Hematopoietic multipotent progenitor cell treated with erythropoietin and hydrocortisone succinate and interleukin-3 and kit ligand, for 6 days (in vitro differentiated cells): Measurements from ENCODE around the gene DOK5.

ENCODE experiments used
- DNase-seq: peaks from one replicate; pipeline ENCODE4 v3.0.0-alpha.2; 2015

The DOK5 gene

DNA sequence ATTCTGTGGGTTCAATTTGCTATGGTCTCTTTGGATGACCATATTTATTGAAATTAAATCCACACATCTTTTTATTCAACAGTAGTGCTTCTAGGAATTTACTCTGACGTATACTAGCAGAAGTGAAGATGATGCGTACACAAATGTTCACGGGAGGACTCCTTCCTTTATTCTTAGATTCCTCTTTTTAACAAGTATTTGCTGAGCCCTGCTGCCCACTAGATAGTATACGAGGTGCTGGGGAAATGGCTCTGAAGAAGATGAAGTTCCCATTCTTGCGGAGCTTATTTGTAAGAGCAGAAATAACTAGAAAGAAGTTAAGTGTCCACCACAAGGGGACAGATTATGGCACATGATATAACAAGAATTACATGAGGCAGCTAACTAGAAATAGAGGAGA, 145.2 kb downstream of the DOK5 start:
- DNase-seq, result no peak

- no peak for DNase-seq
These were observed 147.2 kb downstream of the DOK5 start for GRCh38 chr20:54622333-54623295.

DNA sequence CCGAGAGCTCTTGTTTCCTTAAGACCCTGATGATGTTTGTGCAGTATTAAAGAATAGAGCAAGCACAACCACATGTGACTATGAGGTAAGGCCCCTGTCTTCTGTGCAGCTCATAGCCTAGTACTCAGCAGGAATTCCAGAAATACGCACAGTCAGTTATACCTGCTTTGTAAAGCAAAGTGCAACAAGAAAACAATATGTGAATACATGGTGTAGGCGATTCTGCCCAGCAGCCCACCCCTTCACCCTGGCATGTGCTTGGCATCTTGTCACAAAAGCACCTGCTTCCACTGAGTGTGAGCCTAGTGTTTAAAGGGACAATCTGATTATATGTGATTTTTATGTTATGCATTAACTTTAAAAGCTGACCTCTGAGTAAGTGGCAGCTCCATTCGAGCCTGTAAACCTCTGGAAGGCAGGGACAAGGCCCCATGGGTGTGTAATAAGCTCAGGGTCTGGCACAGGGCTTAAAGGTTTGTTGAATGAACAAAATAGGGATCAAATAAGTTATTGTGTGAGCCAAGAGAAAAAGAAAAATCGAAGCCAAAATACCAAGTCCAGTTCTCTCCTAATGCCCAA, 148.7 kb downstream of the DOK5 start:
- no peak for DNase-seq

- DNase-seq, result no peak
These were observed 149.5 kb downstream of the DOK5 start for GRCh38 chr20:54624706-54625390.

DNA sequence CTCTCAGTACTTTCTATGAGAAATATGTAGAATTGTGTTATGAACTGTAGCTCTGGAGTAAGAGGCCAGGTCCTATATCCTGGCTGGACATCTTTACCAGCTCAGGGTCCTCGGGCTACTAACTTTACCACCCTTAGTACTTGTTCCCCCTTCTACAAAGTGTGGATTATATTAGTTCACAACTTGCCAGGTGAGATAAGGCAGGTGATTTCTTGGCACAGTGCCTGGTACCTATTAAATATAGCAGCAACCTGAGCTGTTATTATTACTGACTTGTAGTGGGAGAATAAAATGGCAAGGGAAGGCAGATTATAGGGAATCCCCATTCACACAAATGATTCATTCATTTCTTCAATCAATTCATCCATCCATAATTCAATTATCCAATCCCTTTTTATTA, 150.1 kb downstream of the DOK5 start:
- DNase-seq, result no peak

DNA sequence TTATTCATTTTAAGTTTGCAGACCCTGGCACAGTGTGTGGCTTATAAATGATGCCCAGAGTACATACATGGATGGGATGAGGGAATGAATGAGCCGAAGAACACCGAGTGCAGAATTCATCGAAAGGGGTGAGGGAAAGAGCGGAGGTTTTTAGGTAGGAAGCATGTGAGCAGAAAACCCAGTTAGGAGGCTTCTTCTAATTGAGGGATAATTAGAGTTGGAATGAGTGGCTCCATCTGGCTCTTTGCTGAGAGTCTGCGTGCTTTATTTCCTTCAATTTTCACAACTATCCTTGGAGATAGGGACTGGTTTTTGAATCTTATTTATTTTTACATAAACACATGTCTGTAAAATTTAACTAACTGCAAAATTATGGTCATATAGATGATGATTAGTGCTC, 150.7 kb downstream of the DOK5 start:
- no peak for DNase-seq

GRCh38 chr20:54629632-54630031, 154.2 kb downstream of the DOK5 start:
- no peak for DNase-seq

GRCh38 chr20:54630582-54630981, 155.2 kb downstream of the DOK5 start:
- DNase-seq, result no peak

DNA sequence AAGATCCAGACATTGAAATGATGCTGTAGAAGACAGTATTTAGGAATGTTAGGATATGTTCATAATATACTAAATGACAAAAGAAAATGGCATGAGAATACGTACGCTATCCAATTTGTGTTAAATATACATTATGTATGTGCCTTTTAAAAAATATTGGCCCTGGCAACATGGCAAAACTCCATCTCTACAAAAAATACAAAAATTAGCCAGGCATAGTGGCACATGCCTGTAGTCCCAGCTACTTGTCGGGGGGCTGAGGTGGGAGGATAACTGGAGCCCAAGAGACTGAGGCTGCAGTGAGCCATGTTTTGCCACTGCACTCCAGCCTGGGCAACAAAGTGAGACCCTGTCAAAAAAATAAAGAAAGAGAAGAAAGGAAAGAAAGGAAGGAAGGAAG, 155.7 kb downstream of the DOK5 start:
- no peak for DNase-seq

GRCh38 chr20:54633374-54634355, 158.3 kb downstream of the DOK5 start:
- peak; percentile 3 for DNase-seq

GRCh38 chr20:54636575-54636974, 161.2 kb downstream of the DOK5 start:
- DNase-seq, result no peak

DNA sequence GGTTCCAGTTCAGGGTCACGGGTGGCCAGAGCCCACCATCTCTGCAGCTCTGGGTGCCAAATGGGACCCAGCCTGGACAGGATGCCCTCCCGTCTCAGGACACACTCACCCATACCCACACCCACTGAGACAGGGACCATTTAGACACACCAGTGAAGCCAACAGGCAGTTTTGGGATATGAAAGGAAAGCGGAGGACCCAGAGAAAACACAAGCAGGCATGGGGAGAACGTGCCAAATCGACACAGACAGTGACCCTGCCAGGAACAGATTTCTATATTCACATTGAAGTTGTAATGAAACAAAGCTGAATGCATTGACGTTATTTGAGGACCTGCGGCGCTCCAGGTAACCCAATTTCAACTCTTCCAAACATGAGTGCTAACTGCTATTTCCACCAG, 164.5 kb downstream of the DOK5 start:
- no peak for DNase-seq

GRCh38 chr20:54640800-54641199, 165.4 kb downstream of the DOK5 start:
- no peak for DNase-seq

- no peak for DNase-seq
These were observed 167.7 kb downstream of the DOK5 start for GRCh38 chr20:54642864-54643667.

GRCh38 chr20:54643761-54644160, 168.4 kb downstream of the DOK5 start:
- no peak for DNase-seq

DNA sequence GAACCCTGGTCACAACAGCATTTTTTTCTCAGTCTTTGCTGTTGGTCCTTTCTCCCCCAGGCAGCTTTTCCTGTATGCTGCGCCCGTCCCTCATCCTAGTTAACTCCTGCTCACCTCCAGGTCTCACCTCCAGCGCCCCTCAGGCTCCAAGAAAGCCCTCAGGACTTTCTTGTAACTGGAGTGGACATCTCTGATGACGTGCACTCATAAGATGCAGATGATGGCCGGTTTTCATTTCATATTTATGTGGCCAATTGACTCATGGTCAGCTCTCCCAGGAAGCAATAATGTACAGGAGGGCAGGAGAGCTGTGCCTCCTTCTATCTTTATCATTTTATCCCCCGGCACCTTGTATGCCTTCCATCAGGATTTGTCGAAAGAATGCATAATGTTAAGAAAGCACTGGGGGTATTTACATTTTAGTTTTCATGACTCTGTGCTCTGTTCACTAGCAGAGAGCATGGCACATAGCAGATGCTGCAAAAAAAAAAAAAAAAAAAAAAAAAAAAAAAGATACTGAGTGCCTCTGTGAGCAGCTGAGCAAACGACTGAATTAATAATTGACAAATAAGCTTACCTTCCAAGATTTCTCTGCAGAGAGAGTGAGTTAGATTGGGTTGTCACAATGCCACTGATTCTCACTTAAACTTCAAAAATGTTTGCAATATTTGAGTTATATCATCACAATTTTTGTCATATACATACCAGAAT, 170.2 kb downstream of the DOK5 start:
- no peak for DNase-seq

- no peak for DNase-seq
These were observed 170.7 kb downstream of the DOK5 start for GRCh38 chr20:54646156-54646517.

DNA sequence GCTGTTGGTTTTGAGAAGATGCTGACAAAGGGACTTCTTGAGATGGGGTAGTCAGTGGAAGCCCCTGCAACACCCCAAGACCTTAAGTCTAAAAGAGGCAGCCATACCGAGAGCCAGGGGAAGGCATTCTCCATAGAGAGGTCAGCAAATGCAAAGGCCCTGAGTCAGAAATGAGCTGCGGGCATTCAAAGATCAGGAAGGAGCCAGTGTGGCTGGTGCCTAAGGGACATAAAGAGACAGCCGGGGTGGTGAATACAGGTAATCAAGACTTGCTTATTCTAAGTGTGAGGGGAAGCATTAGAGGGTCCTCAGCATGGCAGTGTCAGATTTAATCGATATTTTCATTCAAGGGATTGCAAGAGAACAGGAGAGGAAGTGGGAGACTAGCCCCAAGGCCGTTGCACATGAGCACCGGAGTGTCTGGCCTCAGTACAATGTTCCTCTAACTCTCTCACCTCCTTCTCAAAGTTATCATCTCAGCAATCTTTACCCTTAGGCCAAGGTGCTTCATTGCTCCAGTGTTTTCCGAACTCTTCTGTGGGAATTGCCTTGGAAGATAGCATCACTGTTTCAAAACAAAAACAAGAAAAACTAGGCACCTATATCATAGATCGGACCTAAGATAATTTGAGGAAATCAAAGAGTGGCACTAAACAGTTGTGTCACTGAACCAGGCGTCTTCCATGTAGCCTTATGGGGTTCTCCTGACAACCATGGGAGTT, 173.2 kb downstream of the DOK5 start:
- no peak for DNase-seq

DNA sequence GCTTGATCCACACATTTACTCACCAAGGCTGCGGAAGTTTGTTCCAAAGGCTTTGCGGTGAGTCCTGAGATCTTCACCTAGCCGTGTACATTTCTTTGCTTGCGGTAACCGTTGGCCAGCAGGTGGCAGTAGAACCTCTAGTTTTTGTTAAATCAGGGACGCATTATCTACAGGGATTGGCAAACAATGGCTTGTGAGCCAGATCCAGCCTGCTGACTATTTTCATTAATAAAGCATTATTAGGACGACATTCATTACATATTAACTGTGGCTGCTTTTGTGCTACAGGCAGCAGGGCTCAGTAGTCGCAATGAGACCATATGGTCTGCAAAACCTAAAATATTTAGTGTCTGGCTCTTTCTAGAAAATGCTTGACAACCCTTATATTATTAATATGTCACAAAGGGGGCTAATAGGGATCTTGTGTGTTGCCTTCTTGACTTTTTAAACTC, 174.1 kb downstream of the DOK5 start:
- peak; percentile 82 for DNase-seq

DNA sequence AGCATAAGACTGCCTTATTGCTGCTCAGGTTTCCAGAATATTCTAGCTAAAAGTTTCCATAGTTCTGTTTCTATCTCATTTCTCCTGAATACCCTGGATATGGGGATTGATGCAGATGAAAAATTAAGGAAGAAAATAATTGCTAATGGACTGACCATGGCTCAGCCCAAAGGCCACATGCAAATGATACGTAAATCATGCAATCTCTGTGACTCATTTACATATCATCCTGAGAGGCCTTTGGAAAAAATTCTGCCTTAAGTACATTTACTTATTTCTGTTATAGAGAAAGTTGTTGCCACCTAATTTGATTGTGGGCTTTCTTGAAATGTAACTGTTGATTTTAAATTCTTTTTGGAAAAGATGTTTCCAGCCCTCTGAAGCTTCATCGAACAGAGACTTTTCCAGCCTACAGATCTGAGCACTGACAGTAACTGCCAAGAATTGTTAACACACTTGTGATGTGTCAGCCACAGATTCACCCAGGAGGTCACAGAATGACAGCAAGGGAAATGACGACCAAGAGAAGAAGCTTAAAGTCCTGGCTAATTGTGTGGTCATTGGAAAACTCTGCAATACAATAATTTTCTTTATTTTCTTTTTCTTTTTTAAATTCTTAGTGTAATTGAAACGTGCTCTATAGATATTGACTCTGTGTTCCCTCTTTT, 174.8 kb downstream of the DOK5 start:
- DNase-seq, result no peak
